Gastrocnemius medialis (tissue), 4 donors: ENCODE data around the gene DMD. TPM values are rescaled to one million over a fixed set of nuclear protein-coding genes. Genes with fewer than 3 reads are reported as not detected.

Experiments used
- ATAC-seq, 2 donors: fragments of 150-250 bp; one replicate each; pipeline ENCODE4 v1.9.1; 2016
- DNase-seq, 2 donors: peaks; one replicate each; pipeline ENCODE4 v3.0.0-alpha.2; 2019
- H3K27ac ChIP-seq, 4 donors: fragments of 200-600 bp; sonication (generic); 1 replicate in 1 of 4; 2 replicates in 3 of 4; pipeline ENCODE4 v1.5.1; 2016 to 2018; ENCODE audit warnings: mild to moderate bottlenecking in 2 of 4, moderate library complexity in 1 of 4
- H3K27me3 ChIP-seq, 3 donors: fragments of 200-600 bp; sonication (generic) in 2 of 3; 1 replicate in 1 of 3; 2 replicates in 2 of 3; pipeline versions ENCODE4 v1.5.1 to v1.6.0; 2016 to 2019; ENCODE audit warnings: mild to moderate bottlenecking in 1 of 3, moderate library complexity in 1 of 3
- H3K36me3 ChIP-seq, 2 donors: fragments of 200-600 bp; sonication (generic) in 1 of 2; one replicate each; pipeline ENCODE4 v1.5.1; 2017 to 2018
- H3K4me1 ChIP-seq, 2 donors: fragments of 200-600 bp; sonication (generic) in 1 of 2; one replicate each; pipeline ENCODE4 v1.5.1; 2016 to 2017; ENCODE audit warnings: mild to moderate bottlenecking in 2 of 2
- H3K4me3 ChIP-seq, 4 donors: fragments of 200-600 bp; sonication (generic) in 3 of 4; 1 replicate in 1 of 4; 2 replicates in 3 of 4; pipeline ENCODE4 v1.5.1; 2016 to 2019; ENCODE audit warnings: mild to moderate bottlenecking in 2 of 4
- H3K9me3 ChIP-seq, 3 donors: fragments of 200-600 bp; sonication (generic) in 2 of 3; 1 replicate in 1 of 3; 2 replicates in 2 of 3; pipeline ENCODE4 v1.5.1; 2016 to 2019
- POLR2A ChIP-seq, 2 donors: fragments of 450-650 bp; IDR thresholded peaks; one replicate each; pipeline ENCODE4 v1.6.1; 2017; ENCODE audit warnings: antibody characterized with exemption in 2 of 2, mild to moderate bottlenecking in 2 of 2, moderate library complexity in 2 of 2
- in situ Hi-C, 4 donors: fragments of 200-750 bp; cut with MboI; loops; one replicate each; pipeline versions ENCODE4 v1.15.0 to v1.8.0; 2017; ENCODE audit warnings: low sequenced_read_pairs in 4 of 4
- intact Hi-C: fragments of 100-400 bp; cut with DNase I; formaldehyde crosslinking; loops from one replicate; pipeline ENCODE4 v1.15.1; 2023; ENCODE audit warnings: low total_unique reads
- total RNA-seq, 4 donors: library from RNA; depleted of rRNA; stranded (reverse); fragments of >200 nt; gene quantifications; one replicate each; pipeline versions ENCODE4 v1.1.0 to v1.2.3, GENCODE V29; 2016
- TF ChIP-seq, protein P1 (sequence below), 5 experiments: fragments of 450-650 bp in 3 of 5; fragments of 200-600 bp in 2 of 5; sonication (generic) in 2 of 5; IDR thresholded peaks in 4 of 5; conservative IDR thresholded peaks in 1 of 5; 1 replicate in 4 of 5; 2 replicates in 1 of 5; pipeline ENCODE4 v1.5.1; 2016 to 2019; ENCODE audit warnings: antibody characterized with exemption in 5 of 5, mild to moderate bottlenecking in 3 of 5, moderate library complexity in 3 of 5

The DMD gene
- total RNA-seq, 4 donors from 2014 or later = 53.5 to 201 (median 98.9) TPM

GRCh38 chrX:31545726-31546125 is 1665.6 kb downstream of the DMD start:
- in situ Hi-C loops (no loop called here), intact Hi-C loops (no loop called here)
- ATAC-seq = no peak

DNA sequence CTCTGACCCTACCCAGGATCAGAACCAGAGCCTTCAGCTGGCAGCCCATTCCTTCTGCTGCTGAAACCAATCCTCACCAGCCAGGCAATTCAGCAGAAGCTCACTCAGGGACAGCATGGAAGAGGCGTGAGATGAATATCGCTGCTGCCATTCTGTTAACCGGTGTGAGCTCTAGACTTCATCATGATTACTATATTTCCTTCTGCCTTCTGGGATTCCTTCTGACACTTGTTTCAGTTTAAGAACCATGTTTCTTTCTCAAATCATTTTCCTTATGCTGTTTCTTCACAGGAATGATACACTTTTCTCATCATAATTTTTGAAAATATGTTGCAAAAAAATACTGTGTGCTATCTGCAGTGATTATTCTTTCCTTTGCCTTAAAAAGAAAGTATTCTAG is 1666.2 kb downstream of the DMD start:
- H3K4me1 ChIP-seq = peaks cover 0 to 8% of the 10 kb centered on the region in 2 donors
- intact Hi-C loops = no loop called here
- in situ Hi-C loops = no loop called here

More at GRCh38 chrX:31545726-31546125, 1665.6 kb downstream of the DMD start:
- DNase-seq = no peak
- Histone ChIP-seq H3K36me3 (no peaks in the 10 kb centered on the region), H3K27me3 (no peaks in the 10 kb centered on the region), H3K9me3 (no peaks in the 10 kb centered on the region), H3K4me1 (peaks cover 0 to 8% of the 10 kb centered on the region in 2 donors), H3K27ac (peak overlapping the region; percentile 31 to 50 (median 44)), H3K4me3 (no peak overlapping the region)
- TF ChIP-seq POLR2A (IDR thresholded peaks at IDR 0.05) = no peak
- TF ChIP-seq, protein P1, sequence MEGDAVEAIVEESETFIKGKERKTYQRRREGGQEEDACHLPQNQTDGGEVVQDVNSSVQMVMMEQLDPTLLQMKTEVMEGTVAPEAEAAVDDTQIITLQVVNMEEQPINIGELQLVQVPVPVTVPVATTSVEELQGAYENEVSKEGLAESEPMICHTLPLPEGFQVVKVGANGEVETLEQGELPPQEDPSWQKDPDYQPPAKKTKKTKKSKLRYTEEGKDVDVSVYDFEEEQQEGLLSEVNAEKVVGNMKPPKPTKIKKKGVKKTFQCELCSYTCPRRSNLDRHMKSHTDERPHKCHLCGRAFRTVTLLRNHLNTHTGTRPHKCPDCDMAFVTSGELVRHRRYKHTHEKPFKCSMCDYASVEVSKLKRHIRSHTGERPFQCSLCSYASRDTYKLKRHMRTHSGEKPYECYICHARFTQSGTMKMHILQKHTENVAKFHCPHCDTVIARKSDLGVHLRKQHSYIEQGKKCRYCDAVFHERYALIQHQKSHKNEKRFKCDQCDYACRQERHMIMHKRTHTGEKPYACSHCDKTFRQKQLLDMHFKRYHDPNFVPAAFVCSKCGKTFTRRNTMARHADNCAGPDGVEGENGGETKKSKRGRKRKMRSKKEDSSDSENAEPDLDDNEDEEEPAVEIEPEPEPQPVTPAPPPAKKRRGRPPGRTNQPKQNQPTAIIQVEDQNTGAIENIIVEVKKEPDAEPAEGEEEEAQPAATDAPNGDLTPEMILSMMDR (IDR thresholded peaks at IDR 0.05 in 4 of 5, conservative IDR thresholded peaks at IDR 0.05 in 1 of 5) = no peak

DNA sequence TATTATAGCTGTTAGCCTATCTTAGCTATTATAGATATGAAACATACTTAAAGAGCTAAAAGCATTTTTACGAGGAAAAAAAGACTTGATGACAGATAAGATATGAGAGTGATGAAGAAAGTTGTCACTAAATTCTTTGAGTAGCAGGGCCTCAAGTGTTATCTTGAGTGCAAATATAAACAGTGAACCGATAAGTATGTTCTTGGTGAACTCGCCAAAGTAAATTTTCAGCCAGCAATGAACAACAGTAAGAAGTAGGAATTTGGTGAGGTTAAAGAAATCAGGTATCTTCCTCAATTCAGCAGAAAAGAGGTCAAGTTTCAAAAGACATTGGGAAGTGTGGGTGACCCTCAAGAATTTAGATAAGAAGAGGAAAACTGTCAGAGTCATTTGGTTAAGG is 1667.7 kb downstream of the DMD start:
- Histone ChIP-seq H3K27me3 (no peaks in the 10 kb centered on the region), H3K36me3 (no peaks in the 10 kb centered on the region), H3K27ac (no peak overlapping the region), H3K4me3 (no peak overlapping the region), H3K9me3 (no peaks in the 10 kb centered on the region), H3K4me1 (peaks cover 0 to 8% of the 10 kb centered on the region in 2 donors)
- TF ChIP-seq, protein P1 (IDR thresholded peaks at IDR 0.05 in 4 of 5, conservative IDR thresholded peaks at IDR 0.05 in 1 of 5) = no peak
- no peak for TF ChIP-seq POLR2A (IDR thresholded peaks at IDR 0.05)
- ATAC-seq (no peak), DNase-seq (no peak)
- in situ Hi-C loops (no loop called here), intact Hi-C loops (no loop called here)

More for the DNA sequence above, 1666.2 kb downstream of the DMD start:
- DNase-seq (no peak), ATAC-seq (no peak)
- no peak overlapping the region for H3K4me3 ChIP-seq
- H3K36me3 ChIP-seq = no peaks in the 10 kb centered on the region
- TF ChIP-seq, protein P1 (IDR thresholded peaks at IDR 0.05 in 4 of 5, conservative IDR thresholded peaks at IDR 0.05 in 1 of 5) = no peak
- no peak for TF ChIP-seq POLR2A (IDR thresholded peaks at IDR 0.05)
- no peaks in the 10 kb centered on the region for H3K9me3 ChIP-seq
- peak overlapping the region in 3 of 4 donors; percentile 31 to 50 (median 47) for H3K27ac ChIP-seq
- H3K27me3 ChIP-seq = no peaks in the 10 kb centered on the region

GRCh38 chrX:31542566-31542965 is 1668.8 kb downstream of the DMD start:
- H3K27ac ChIP-seq = no peak overlapping the region
- no peak for ATAC-seq

More at GRCh38 chrX:31542566-31542965, 1668.8 kb downstream of the DMD start:
- no peak for TF ChIP-seq POLR2A (IDR thresholded peaks at IDR 0.05)
- TF ChIP-seq, protein P1 (IDR thresholded peaks at IDR 0.05 in 4 of 5, conservative IDR thresholded peaks at IDR 0.05 in 1 of 5) = no peak
- intact Hi-C loops (no loop called here), in situ Hi-C loops (no loop called here)
- no peaks in the 10 kb centered on the region for H3K27me3 ChIP-seq
- DNase-seq = no peak
- H3K36me3 ChIP-seq = no peaks in the 10 kb centered on the region
- H3K4me1 ChIP-seq = peaks cover 0 to 8% of the 10 kb centered on the region in 2 donors
- H3K4me3 ChIP-seq = no peak overlapping the region
- H3K9me3 ChIP-seq = no peaks in the 10 kb centered on the region
